DND-41 (cell line): ENCODE data around the gene UBE2C.

Source experiments
- ATAC-seq: fragments of 200-7000 bp; cut with Tn5 transposase; 3 replicates; pipeline ENCODE4 v1.9.1; 2021; ENCODE audit warnings: low read depth; ENCODE audit not compliant: insufficient read depth
- DNase-seq: peaks from one replicate; pipeline ENCODE4 v3.0.0-alpha.2; 2020
- H2AFZ ChIP-seq: 2 replicates; pipeline ENCODE4 v1.6.0; 2012; ENCODE audit warnings: low read depth, low read length
- H3K27ac ChIP-seq: 2 replicates; pipeline ENCODE4 v1.5.1; 2012; ENCODE audit warnings: low read length, inconsistent platforms
- H3K27me3 ChIP-seq: fragments of 200-600 bp; sonication (generic); 2 replicates; pipeline ENCODE4 v1.6.0; 2012; ENCODE audit warnings: low read length, mild to moderate bottlenecking, inconsistent platforms; ENCODE audit not compliant: insufficient read depth, poor library complexity
- H3K36me3 ChIP-seq: 2 replicates; pipeline ENCODE4 v1.5.1; 2012; ENCODE audit warnings: low read length, inconsistent platforms; ENCODE audit not compliant: insufficient read depth
- H3K4me1 ChIP-seq: 2 replicates; pipeline ENCODE4 v1.5.1; 2012; ENCODE audit warnings: mild to moderate bottlenecking, low read length; ENCODE audit not compliant: insufficient read depth
- H3K4me2 ChIP-seq: 2 replicates; pipeline ENCODE4 v1.6.0; 2012; ENCODE audit warnings: mild to moderate bottlenecking, moderate library complexity, low read length, inconsistent platforms; ENCODE audit not compliant: insufficient read depth
- H3K4me3 ChIP-seq, 2 experiments: fragments of 200-600 bp in 1 of 2; shearing (Covaris generic) in 1 of 2; 2 replicates each; pipeline ENCODE4 v1.5.1; 2012 to 2016; ENCODE audit warnings: inconsistent platforms in 2 of 2, low read length in 2 of 2, mild to moderate bottlenecking in 2 of 2, low read depth in 1 of 2, moderate library complexity in 1 of 2
- H3K79me2 ChIP-seq: 2 replicates; pipeline ENCODE4 v1.6.0; 2012; ENCODE audit warnings: low read length, inconsistent platforms; ENCODE audit not compliant: insufficient read depth
- H3K9ac ChIP-seq: 2 replicates; pipeline ENCODE4 v1.6.0; 2012; ENCODE audit warnings: low read depth, mild to moderate bottlenecking, inconsistent platforms, low read length, moderate library complexity
- H3K9me3 ChIP-seq: 2 replicates; pipeline ENCODE4 v1.5.1; 2012; ENCODE audit warnings: low read length, moderate library complexity, mild to moderate bottlenecking, inconsistent platforms; ENCODE audit not compliant: insufficient read depth, severe bottlenecking
- H4K20me1 ChIP-seq: 2 replicates; pipeline ENCODE4 v1.6.0; 2012; ENCODE audit warnings: low read length; ENCODE audit not compliant: insufficient read depth
- EZH2 ChIP-seq: IDR thresholded peaks from 3 replicates; pipeline ENCODE4 v1.6.1; 2012; ENCODE audit warnings: borderline replicate concordance, low read depth, mild to moderate bottlenecking, moderate library complexity, low read length, inconsistent platforms; ENCODE audit not compliant: severe bottlenecking
- TF ChIP-seq, protein P1 (sequence below): IDR thresholded peaks from 2 replicates; pipeline ENCODE4 v1.5.1; 2012; ENCODE audit warnings: borderline replicate concordance, low read length, moderate library complexity, mild to moderate bottlenecking; ENCODE audit not compliant: poor library complexity, severe bottlenecking; ENCODE audit errors: extremely low read depth

UBE2C gene

DNA sequence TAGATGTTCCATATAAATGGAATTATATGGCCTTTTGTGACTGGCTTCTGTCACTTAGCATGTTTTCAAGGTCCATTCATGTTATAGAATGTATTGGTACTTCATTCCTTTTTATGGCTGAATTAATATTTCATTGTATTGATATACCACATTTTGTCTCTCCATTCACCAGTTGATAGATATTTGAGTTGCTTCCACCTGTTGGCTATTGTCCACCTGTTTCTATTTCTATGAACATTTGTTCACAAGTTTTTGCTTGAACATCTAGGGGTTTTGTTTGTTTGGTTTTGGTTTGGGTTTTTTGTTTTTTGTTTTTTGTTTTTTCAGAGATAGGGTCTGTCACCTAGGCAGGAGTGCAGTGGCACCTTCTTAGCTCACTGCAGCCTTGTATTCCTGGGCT lies 44.0 kb upstream of the UBE2C start:
- no peak overlapping the region for H2AFZ ChIP-seq

DNA sequence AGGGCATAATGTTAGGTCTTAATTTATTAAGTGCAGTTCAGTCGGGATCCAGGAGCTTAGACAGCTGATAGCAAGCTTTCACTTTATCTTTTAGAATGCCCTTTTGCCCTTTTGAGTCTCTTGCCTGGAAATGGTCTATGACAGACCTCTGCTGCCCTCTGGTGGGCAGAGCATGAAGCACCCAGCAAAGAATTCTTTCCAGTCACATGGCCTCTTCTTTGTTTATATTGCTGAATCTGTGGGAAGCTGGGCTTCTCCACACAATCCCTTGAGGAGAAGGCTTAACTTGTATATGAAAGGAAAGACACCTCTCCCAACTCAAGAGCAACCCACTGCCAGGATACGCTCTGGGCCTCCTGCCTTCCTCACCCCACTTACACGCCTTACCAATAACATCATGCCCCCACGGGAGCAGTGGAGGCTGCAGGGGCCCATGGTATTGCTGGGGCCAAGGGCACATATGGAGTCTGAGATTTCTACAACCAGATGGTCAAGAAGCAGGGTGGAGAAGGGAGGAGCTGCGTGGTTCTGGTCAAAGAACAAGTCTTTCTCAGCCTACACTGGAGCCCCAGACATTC lies 41.2 kb upstream of the UBE2C start:
- peak overlapping the region; percentile 37; the same call in 1 of the 2 replicates for H3K4me2 ChIP-seq
- DNase-seq (peak; percentile 86), ATAC-seq (peak; percentile 88)
- H3K4me1 ChIP-seq = peaks cover 9% of the 10 kb centered on the region
- H3K9me3 ChIP-seq = no peaks in the 10 kb centered on the region
- H3K36me3 ChIP-seq = no peaks in the 10 kb centered on the region
- peaks cover 7% of the 10 kb centered on the region for H3K27me3 ChIP-seq
- H3K4me3 ChIP-seq = no peak overlapping the region
- H3K27ac ChIP-seq = no peak overlapping the region
- no peak overlapping the region for H3K9ac ChIP-seq
- TF ChIP-seq, protein P1, sequence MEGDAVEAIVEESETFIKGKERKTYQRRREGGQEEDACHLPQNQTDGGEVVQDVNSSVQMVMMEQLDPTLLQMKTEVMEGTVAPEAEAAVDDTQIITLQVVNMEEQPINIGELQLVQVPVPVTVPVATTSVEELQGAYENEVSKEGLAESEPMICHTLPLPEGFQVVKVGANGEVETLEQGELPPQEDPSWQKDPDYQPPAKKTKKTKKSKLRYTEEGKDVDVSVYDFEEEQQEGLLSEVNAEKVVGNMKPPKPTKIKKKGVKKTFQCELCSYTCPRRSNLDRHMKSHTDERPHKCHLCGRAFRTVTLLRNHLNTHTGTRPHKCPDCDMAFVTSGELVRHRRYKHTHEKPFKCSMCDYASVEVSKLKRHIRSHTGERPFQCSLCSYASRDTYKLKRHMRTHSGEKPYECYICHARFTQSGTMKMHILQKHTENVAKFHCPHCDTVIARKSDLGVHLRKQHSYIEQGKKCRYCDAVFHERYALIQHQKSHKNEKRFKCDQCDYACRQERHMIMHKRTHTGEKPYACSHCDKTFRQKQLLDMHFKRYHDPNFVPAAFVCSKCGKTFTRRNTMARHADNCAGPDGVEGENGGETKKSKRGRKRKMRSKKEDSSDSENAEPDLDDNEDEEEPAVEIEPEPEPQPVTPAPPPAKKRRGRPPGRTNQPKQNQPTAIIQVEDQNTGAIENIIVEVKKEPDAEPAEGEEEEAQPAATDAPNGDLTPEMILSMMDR = peak; percentile 99
- TF ChIP-seq EZH2 = no peak
- H3K79me2 ChIP-seq = no peaks in the 10 kb centered on the region
- H4K20me1 ChIP-seq = no peaks in the 10 kb centered on the region
- H2AFZ ChIP-seq = peak overlapping the region; percentile 82

More for the DNA sequence above, 44.0 kb upstream of the UBE2C start:
- no peak for TF ChIP-seq EZH2
- TF ChIP-seq, protein P1 = no peak
- DNase-seq = no peak
- H3K27me3 ChIP-seq = peaks cover 18% of the 10 kb centered on the region
- no peak overlapping the region for H3K27ac ChIP-seq
- H3K9me3 ChIP-seq = no peaks in the 10 kb centered on the region
- no peak for ATAC-seq
- H3K4me1 ChIP-seq = peaks cover 9% of the 10 kb centered on the region
- H3K4me3 ChIP-seq = no peak overlapping the region
- no peaks in the 10 kb centered on the region for H3K36me3 ChIP-seq
- no peak overlapping the region for H3K4me2 ChIP-seq
- no peaks in the 10 kb centered on the region for H4K20me1 ChIP-seq
- H3K79me2 ChIP-seq = no peaks in the 10 kb centered on the region
- no peak overlapping the region for H3K9ac ChIP-seq

DNA sequence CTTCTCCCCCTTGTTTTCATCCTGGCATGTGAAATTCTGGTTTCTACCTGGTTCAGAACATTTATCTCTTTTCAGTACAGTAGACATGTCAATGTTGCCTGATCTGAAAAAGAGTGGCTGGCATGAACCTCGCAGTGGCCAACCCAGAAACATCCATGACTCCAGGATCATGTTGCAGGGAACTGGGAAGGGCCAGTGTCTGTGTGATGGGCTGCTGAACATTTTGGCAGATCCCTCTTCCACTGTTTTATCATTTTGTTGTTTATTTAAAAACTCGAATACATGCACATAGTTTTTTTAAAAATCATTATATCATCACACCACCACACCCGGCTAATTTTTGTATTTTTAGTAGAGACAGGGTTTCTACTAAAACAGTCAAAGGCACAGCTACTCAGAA lies 39.8 kb upstream of the UBE2C start:
- Histone ChIP-seq H3K4me1 (peaks cover 9% of the 10 kb centered on the region), H3K4me3 (no peak overlapping the region), H4K20me1 (no peaks in the 10 kb centered on the region), H3K79me2 (no peaks in the 10 kb centered on the region), H3K27me3 (peaks cover 7% of the 10 kb centered on the region), H3K4me2 (no peak overlapping the region), H3K9me3 (no peaks in the 10 kb centered on the region), H3K36me3 (no peaks in the 10 kb centered on the region), H2AFZ (no peak overlapping the region), H3K27ac (no peak overlapping the region), H3K9ac (no peak overlapping the region)
- DNase-seq = no peak
- ATAC-seq = no peak
- no peak for TF ChIP-seq EZH2
- TF ChIP-seq, protein P1 = no peak

DNA sequence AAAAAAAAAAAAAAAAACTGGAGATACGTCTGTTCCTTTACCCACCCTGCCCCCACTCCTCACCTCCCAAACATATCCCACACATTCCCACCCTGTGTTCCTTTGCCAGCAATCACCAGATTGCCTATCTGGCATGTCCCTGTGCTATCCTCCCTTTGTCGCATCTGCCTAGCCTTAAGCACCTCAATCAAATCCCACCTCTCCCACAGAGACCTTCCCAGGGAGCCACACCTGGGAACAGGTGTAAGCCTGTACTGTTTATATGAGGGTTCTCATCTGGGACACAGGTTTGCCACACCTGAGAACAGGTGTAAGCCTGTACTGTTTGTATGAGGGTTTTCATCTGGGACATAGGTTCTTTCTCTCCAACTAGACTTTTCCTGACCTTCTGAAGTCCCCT lies 37.5 kb upstream of the UBE2C start:
- H3K4me1 ChIP-seq = peaks cover 9% of the 10 kb centered on the region
- no peak overlapping the region for H3K4me3 ChIP-seq
- no peak overlapping the region for H2AFZ ChIP-seq
- no peak overlapping the region for H3K9ac ChIP-seq
- H3K79me2 ChIP-seq = no peaks in the 10 kb centered on the region
- no peak overlapping the region for H3K27ac ChIP-seq
- no peak for DNase-seq
- H3K4me2 ChIP-seq = no peak overlapping the region
- H3K27me3 ChIP-seq = no peaks in the 10 kb centered on the region
- TF ChIP-seq, protein P1 = no peak
- no peak for TF ChIP-seq EZH2
- no peaks in the 10 kb centered on the region for H4K20me1 ChIP-seq
- H3K36me3 ChIP-seq = no peaks in the 10 kb centered on the region
- no peak for ATAC-seq
- no peaks in the 10 kb centered on the region for H3K9me3 ChIP-seq
